AG04450 (cell line): Measurements from ENCODE around the gene ERCC3. TPM values are rescaled to one million over a fixed set of nuclear protein-coding genes. Genes with fewer than 3 reads are reported as not detected.

ENCODE experiments used
- CTCF ChIA-PET: fragments of 300-600, 350-600 bp; formaldehyde crosslinking; extraction: SDS; loops from one replicate; lab custom pipeline; 2022; ENCODE audit warnings: antibody characterized with exemption, inconsistent platforms; lab: Charles Lee
- POLR2A ChIA-PET: fragments of 350-600 bp; formaldehyde crosslinking; extraction: SDS; loops from one replicate; lab custom pipeline; 2021; ENCODE audit warnings: antibody characterized with exemption, inconsistent platforms; lab: Yijun Ruan, JAX
- DNase-seq: peaks from one replicate; pipeline ENCODE4 v3.0.0-alpha.2; 2011; ENCODE audit warnings: low read depth, low spot score
- H3K27ac ChIP-seq: one replicate; pipeline ENCODE4 v1.5.1; 2012; ENCODE audit warnings: low read depth, low read length, control low read depth
- H3K27me3 ChIP-seq: one replicate; pipeline ENCODE4 v1.6.0; 2012; ENCODE audit warnings: low read length; ENCODE audit not compliant: control insufficient read depth, insufficient read depth
- H3K4me3 ChIP-seq: 2 replicates; pipeline ENCODE4 v1.5.1; 2011; ENCODE audit warnings: mild to moderate bottlenecking, low read depth, low read length, control low read depth
- H3K9me3 ChIP-seq: 2 replicates; pipeline ENCODE4 v1.5.1; 2012; ENCODE audit warnings: low read length; ENCODE audit not compliant: control insufficient read depth, insufficient read depth
- polyA plus RNA-seq: library from polyadenylated mRNA; depleted of rRNA; stranded (reverse); fragments of >200 nt; gene quantifications from 2 replicates; pipeline ENCODE4 v1.2.3, GENCODE V29; 2011
- TF ChIP-seq, protein P1 (sequence below): IDR thresholded peaks from 2 replicates; pipeline ENCODE4 v1.5.1; 2011; ENCODE audit warnings: low read depth, low read length, control low read depth, inconsistent platforms

ERCC3 gene
- polyA plus RNA-seq, 1 experiment, result 53.5 TPM

DNA sequence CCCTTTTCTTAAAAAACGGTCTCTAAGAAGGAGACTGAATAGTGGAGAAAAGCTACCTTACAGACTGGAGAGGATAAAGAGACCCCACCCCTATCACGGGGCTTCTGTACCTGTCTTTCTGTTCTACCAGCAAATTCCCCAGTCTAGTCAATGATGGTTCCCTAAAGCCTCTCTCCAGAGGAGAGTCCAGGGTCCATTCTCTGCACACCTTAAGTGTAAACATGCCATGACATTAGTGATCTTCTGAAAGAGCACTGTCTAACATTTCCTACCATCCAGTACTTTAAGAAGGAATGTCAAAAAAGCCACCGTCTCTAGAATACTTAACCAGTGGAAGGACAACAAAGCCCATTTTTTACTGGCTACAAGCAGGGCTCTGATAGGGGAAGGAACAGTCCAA is 17.0 kb upstream of the ERCC3 start:
- TF ChIP-seq, protein P1, sequence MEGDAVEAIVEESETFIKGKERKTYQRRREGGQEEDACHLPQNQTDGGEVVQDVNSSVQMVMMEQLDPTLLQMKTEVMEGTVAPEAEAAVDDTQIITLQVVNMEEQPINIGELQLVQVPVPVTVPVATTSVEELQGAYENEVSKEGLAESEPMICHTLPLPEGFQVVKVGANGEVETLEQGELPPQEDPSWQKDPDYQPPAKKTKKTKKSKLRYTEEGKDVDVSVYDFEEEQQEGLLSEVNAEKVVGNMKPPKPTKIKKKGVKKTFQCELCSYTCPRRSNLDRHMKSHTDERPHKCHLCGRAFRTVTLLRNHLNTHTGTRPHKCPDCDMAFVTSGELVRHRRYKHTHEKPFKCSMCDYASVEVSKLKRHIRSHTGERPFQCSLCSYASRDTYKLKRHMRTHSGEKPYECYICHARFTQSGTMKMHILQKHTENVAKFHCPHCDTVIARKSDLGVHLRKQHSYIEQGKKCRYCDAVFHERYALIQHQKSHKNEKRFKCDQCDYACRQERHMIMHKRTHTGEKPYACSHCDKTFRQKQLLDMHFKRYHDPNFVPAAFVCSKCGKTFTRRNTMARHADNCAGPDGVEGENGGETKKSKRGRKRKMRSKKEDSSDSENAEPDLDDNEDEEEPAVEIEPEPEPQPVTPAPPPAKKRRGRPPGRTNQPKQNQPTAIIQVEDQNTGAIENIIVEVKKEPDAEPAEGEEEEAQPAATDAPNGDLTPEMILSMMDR, result no peak
- CTCF ChIA-PET, result interaction anchor here (0.9 kb wide), 1 partner anchor 168 kb away, joined by 4 read pairs; no protein-coding TSS in a partner anchor
- Histone ChIP-seq H3K27ac (no peak overlapping the region), H3K27me3 (no peaks in the 10 kb centered on the region), H3K9me3 (no peaks in the 10 kb centered on the region), H3K4me3 (no peak overlapping the region)
- no peak for DNase-seq
- POLR2A ChIA-PET, result no interaction called here

DNA sequence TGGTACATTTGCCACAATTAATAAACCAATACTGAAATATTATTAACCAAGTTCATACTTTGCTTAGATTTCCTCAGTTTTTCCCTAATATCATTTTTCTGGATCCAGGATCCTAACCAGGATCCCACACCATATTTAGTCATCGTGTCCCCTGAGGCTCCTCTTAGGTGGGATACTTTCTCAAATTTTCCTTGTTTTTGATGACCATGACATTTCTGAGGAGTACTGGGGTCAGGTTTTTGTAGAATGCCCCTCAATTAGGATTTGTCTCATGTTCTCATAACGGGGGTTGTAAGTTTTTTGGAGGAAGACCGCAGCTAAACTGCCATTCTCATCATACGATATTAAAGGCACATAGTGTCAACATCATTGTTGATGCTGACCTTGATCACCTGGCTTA is 15.5 kb upstream of the ERCC3 start:
- no peak overlapping the region for H3K4me3 ChIP-seq
- H3K27me3 ChIP-seq, result no peaks in the 10 kb centered on the region
- DNase-seq, result no peak
- H3K9me3 ChIP-seq, result no peaks in the 10 kb centered on the region
- CTCF ChIA-PET, result interaction anchor here (1.0 kb wide), 1 partner anchor 170 kb away, joined by 5 read pairs; no protein-coding TSS in a partner anchor
- POLR2A ChIA-PET, result no interaction called here
- no peak overlapping the region for H3K27ac ChIP-seq
- TF ChIP-seq, protein P1, result no peak

DNA sequence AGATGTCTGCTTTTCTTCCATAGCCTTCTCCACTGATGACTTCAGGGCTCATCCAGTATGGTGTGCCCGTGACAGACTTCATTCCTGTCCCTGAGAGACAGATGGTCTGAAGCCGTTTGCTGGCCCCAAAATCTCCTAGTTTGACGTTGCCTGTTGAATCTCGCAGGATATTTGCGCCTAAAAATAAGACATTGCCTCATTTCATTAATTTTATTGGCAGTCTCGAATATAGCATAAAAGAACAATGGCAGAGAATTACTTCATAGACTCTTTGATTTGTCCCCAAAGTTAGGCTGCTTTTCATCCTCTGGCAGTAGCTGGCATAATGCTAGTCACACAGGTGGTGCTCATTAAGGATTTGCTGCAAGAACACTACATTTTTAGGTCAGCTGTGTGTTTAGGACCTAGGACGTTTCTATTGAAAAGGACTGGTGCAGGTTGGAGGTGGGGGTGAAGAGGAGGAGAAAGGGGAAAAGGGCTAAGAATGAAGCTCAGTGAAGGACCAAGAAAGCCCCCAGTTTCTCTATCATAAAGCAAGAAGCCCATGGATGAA is 14.7 kb upstream of the ERCC3 start:
- TF ChIP-seq, protein P1, result no peak
- Histone ChIP-seq H3K4me3 (no peak overlapping the region), H3K27ac (no peak overlapping the region), H3K27me3 (no peaks in the 10 kb centered on the region), H3K9me3 (no peaks in the 10 kb centered on the region)
- CTCF ChIA-PET, result interaction anchor here (1.0 kb wide), 1 partner anchor 171 kb away, joined by 5 read pairs; no protein-coding TSS in a partner anchor
- POLR2A ChIA-PET, result no interaction called here
- DNase-seq, result no peak

DNA sequence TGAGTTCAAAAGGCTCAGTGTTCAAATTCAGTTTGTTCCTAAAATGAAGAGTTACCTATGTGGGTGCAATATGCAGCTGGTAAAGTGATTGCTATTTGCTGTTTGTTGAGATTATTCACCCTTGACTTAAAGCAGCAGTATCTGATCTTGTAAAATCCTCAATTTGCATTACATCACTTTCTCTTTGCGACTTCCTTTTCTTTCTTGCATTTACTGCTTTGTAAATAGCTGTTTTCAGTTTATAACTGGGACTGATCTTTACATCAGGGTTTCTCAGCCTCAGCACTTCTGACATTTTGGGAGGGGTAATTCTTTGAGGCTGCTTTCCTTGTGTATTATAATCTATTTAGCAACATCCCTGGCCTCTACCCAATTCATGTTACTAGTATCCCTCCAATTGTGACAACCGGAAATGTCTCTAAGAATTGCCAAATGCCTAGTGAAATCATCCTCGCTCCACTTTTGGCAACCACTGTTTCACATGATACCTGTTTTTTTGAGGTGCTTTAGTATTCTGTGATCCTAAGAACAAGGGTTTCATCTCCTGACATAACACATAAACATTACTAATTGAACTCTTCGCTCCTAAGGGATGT is 12.1 kb upstream of the ERCC3 start:
- H3K9me3 ChIP-seq, result no peaks in the 10 kb centered on the region
- TF ChIP-seq, protein P1, result no peak
- H3K27me3 ChIP-seq, result no peaks in the 10 kb centered on the region
- no peak overlapping the region for H3K27ac ChIP-seq
- ChIA-PET POLR2A (no interaction called here), CTCF (interaction anchor here (0.7 to 3.9 kb wide), 2 partner anchors 101 to 173 kb away, joined by 3 to 13 read pairs; no protein-coding TSS in a partner anchor)
- DNase-seq, result no peak
- no peak overlapping the region for H3K4me3 ChIP-seq

DNA sequence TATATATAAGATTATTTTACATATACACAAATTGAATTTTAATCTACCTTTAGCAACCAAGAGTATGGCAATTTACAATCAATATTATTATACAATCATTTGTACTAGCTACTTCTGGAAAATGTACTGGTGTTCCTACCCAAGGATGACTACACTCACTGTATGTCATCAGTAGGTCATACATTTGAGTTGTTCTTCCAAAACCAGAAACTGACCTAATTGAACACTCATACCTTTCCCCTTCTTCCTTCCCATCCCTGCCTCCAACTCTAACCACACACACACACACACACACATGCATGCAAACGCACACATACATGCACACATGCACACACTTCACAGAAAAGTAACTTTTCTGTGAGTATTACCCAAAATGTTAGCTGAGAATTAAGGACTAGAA is 8.2 kb upstream of the ERCC3 start:
- ChIA-PET CTCF (interaction anchor here (0.6 to 2.1 kb wide), 2 partner anchors 17 to 177 kb away, joined by 3 to 7 read pairs; no protein-coding TSS in a partner anchor), POLR2A (interaction anchor here (1.2 kb wide), 1 partner anchor 8 kb away, joined by 4 read pairs; the partner anchor contains the start of gene ERCC3)
- Histone ChIP-seq H3K9me3 (no peaks in the 10 kb centered on the region), H3K27ac (no peak overlapping the region), H3K4me3 (no peak overlapping the region), H3K27me3 (no peaks in the 10 kb centered on the region)
- no peak for DNase-seq
- TF ChIP-seq, protein P1, result no peak
